ENCODE measurements around the gene TMEM45B.
"Not testable (repeated sequence)": the region's sequence is repeated elsewhere in the genome, so short reads cannot be mapped to it uniquely, and the experiment has no call there.

TMEM45B gene

DNA sequence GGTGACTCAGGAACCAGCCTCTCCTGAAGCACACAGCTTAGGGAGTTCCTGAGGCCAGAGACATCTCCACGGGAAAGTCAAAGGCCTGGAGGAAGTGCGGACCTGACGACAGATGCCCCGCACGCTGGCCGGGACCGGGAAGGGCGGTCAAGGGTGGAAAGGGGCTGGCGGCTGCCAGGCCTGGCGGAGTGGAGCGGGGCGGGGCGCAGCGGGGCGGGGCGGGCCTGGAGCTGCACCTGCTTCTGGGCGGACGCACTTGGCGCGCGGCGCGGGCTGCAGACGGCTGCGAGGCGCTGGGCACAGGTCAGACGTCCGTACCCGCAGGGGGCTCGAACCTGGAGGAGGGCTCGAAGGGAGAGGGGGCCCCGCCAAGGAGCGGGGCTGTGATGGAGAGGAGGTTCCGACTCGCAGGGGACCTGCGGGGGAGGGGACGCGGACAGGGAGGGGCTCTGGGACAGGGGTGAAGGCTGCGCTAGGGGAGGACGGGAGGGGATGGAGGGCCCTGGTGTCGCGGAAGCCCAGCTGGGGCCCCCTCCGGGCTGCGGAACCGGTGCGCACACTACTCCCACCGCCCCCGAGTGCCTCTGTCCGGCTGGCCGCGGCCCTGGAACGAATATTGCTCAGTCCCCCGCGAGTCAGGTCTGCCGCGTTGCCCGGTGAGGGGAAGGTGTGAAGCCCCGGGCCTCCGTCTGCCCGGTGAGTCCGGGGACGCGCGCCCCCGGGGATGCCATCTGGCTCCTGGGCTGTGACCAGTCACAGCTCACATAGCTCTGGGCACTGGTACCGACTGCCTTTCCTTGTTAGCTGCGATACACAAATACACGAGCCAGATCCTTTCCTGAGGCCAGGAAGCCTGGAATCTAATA is at the start of gene TMEM45B:
Gene TMEM45B, plus strand, starts transcription at position 253 of the 866 bp plus-strand sequence. CDS start 36,635 bp downstream, outside the sequence.
- DNase-seq (ENCODE audit: low spot score): no peak
- CTCF ChIA-PET: no interaction called here
- no peak within 1 kb of the TSS for H3K27ac ChIP-seq
- TF ChIP-seq, protein P1, sequence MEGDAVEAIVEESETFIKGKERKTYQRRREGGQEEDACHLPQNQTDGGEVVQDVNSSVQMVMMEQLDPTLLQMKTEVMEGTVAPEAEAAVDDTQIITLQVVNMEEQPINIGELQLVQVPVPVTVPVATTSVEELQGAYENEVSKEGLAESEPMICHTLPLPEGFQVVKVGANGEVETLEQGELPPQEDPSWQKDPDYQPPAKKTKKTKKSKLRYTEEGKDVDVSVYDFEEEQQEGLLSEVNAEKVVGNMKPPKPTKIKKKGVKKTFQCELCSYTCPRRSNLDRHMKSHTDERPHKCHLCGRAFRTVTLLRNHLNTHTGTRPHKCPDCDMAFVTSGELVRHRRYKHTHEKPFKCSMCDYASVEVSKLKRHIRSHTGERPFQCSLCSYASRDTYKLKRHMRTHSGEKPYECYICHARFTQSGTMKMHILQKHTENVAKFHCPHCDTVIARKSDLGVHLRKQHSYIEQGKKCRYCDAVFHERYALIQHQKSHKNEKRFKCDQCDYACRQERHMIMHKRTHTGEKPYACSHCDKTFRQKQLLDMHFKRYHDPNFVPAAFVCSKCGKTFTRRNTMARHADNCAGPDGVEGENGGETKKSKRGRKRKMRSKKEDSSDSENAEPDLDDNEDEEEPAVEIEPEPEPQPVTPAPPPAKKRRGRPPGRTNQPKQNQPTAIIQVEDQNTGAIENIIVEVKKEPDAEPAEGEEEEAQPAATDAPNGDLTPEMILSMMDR (conservative IDR thresholded peaks at IDR 0.05; ENCODE audit: low read depth): no peak
- POLR2A ChIA-PET (ENCODE audit: low non-redundant PET): interaction anchor here (0.6 kb wide), 1 partner anchor 16 kb away, joined by 4 read pairs; no protein-coding TSS in a partner anchor

DNA sequence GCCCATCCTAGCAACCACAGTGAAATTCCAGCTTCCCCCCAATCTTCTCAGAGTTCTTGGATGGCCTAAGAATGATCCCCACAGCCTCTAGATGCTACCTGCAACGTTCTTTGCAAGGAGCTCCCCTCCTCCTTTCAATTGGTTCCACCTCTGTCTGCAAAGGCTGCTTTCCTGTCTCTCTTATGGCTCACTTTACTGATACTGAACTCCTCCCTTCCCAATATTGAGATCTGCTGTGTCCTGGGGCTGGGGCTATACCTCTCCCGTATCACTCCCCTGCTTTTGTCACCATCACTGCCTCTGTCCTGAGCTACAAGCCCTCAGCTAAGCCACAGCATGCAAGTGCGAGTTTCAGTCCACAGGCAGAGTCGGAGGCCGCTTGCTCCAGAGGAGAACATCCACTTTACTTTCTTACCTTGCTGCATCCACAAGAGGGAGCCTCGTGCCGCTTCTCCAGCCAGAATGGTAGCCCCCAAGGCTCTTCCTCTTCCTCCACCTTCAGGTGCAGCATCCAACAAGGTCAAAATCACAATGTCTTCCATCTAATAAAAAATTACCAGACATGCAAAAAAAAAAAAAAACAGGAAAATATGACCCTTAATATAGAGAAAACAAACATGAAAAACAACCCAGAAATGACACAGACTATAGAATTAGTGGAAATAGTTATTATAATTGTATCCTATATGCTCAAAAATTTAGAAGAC is 48.6 kb upstream of the TMEM45B start:
- POLR2A ChIA-PET (ENCODE audit: low non-redundant PET): no interaction called here
- H3K27ac ChIP-seq: no peak overlapping the region
- no peak for DNase-seq (ENCODE audit: low spot score)
- TF ChIP-seq, protein P1 (conservative IDR thresholded peaks at IDR 0.05; ENCODE audit: low read depth): peak; percentile 49
- CTCF ChIA-PET: interaction anchor here (0.7 to 0.8 kb wide), 2 partner anchors 12 to 104 kb away, joined by 3 read pairs; no protein-coding TSS in a partner anchor

DNA sequence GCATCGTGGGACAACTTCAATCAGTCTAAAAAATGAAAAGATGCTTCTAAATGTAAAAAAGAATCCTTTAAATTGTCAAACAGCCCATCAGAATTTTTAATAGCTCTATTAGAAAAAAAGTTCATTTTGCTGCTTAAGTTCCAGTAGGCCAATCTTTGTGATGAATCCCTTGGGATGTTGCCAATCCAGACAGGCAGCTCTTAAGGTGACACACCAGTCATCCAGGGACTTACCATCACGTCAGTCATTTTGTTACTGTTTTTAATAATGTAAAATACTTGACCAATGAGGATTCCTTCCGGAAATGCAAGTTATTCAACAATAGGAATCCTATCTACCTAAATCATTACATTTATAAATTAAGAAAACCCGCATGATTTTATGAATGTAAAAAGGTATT is 47.8 kb upstream of the TMEM45B start:
- POLR2A ChIA-PET (ENCODE audit: low non-redundant PET): no interaction called here

DNA sequence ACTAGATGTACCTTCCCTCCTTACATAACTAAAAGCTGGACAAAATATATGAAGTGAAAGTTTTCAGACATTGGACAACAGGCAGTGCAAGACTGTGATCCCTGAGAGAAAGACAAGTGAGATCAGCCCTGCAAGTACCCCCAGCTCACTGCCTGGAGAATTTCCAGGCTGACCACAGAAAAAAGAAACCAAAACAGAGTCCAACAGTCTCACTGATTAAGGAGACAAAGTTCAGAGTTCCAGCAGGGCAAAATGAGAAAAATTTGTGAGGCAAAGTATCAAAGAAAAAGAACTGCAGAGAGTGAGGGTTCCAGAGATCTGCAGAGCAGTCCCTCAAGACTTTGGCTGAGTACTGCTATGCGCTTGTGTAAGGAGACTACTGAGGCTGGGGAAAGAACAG is 47.3 kb upstream of the TMEM45B start:
- ChIA-PET CTCF (interaction anchor here (0.6 to 0.7 kb wide), 2 partner anchors 31 to 36 kb away, joined by 3 to 4 read pairs; no protein-coding TSS in a partner anchor), POLR2A (ENCODE audit: low non-redundant PET) (no interaction called here)
- DNase-seq (ENCODE audit: low spot score): no peak
- no peak overlapping the region for H3K27ac ChIP-seq
- TF ChIP-seq, protein P1 (conservative IDR thresholded peaks at IDR 0.05; ENCODE audit: low read depth): no peak

More for the DNA sequence above, 47.8 kb upstream of the TMEM45B start:
- CTCF ChIA-PET: interaction anchor here (0.7 kb wide), 1 partner anchor 31 kb away, joined by 4 read pairs; no protein-coding TSS in a partner anchor
- no peak overlapping the region for H3K27ac ChIP-seq
- no peak for DNase-seq (ENCODE audit: low spot score)
- TF ChIP-seq, protein P1 (conservative IDR thresholded peaks at IDR 0.05; ENCODE audit: low read depth): no peak

DNA sequence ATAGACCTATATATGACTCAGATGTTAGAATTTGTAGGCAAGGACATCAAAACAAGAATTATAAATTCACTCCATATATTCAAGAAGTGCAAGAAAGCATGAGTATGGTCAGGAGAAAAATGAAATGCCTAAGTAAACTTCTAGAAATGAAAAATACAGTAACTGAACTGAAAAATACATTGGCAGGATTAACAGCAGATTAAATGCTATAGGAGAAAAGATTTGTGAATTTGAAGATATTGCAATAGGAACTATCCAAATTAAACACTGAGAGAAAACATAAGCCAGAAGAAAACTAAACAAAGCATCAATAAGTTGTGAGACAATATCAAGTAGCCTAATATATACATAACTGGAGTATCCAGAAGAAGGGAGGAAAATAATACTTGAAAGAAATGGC is 46.6 kb upstream of the TMEM45B start:
- TF ChIP-seq, protein P1 (conservative IDR thresholded peaks at IDR 0.05; ENCODE audit: low read depth): no peak
- H3K27ac ChIP-seq: no peak overlapping the region
- ChIA-PET POLR2A (ENCODE audit: low non-redundant PET) (no interaction called here), CTCF (no interaction called here)
- DNase-seq (ENCODE audit: low spot score): no peak

DNA sequence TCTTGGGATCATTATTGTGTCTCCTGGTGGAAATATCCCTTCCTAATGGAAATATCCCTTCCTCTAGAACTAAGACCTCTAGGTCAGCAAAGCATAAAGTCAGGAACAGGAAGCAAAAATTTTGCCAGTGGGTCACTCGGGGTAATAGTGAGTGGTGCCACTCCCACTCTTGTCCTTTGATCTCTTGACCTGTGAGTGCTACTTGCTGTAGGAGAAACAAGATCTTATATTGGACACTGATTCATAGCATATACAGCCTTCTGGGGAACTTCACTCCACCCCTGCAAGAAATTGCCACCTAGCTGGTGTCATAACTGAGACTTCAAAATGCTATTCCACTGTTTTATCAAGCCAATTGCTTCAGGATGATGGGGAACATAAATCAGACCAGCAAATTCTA is 44.7 kb upstream of the TMEM45B start:
- TF ChIP-seq, protein P1 (conservative IDR thresholded peaks at IDR 0.05; ENCODE audit: low read depth): no peak
- ChIA-PET POLR2A (ENCODE audit: low non-redundant PET) (no interaction called here), CTCF (no interaction called here)
- no peak overlapping the region for H3K27ac ChIP-seq
- DNase-seq (ENCODE audit: low spot score): no peak

DNA sequence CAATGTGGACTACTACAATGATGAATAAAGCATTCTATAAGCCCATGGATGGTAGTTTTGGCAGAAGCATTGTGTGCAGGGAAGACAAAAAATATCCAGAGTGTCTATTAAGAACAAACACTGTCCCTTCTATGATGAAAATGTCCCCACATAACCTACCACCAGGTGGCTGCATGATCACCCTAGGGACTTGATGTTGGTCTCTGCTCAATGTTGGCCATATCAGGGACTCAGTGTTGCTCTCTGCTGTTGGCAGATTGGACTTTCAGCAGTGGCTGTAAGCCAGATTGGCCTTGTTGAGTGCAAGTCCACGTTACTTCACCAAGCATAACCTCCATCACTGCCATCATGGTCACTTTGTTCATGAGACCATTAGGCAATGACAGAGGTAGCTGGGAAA is 44.2 kb upstream of the TMEM45B start:
- DNase-seq (ENCODE audit: low spot score); H3K27ac ChIP-seq; POLR2A ChIA-PET (ENCODE audit: low non-redundant PET); CTCF ChIA-PET: not testable (repeated sequence)

All from RWPE1 (cell line).